SU-DHL-6 (cell line): Measurements from ENCODE around the gene GOLGA3.
"Not testable (repeated sequence)": the region's sequence is repeated elsewhere in the genome, so short reads cannot be mapped to it uniquely, and the experiment has no call there.

Source experiments
- H2AFZ ChIP-seq: fragments of 200-600 bp; sonication (generic); 2 replicates; pipeline ENCODE4 v1.6.1; 2014; ENCODE audit warnings: low read depth, mild to moderate bottlenecking, moderate library complexity, mixed read lengths, antibody characterized with exemption, low read length; ENCODE audit not compliant: severe bottlenecking
- H3F3A ChIP-seq: fragments of 200-600 bp; shearing (Covaris generic); 2 replicates; pipeline ENCODE4 v1.6.0; 2016; ENCODE audit warnings: antibody characterized with exemption, mild to moderate bottlenecking; ENCODE audit not compliant: insufficient read depth
- H3K27ac ChIP-seq: fragments of 200-600 bp; sonication (generic); 2 replicates; pipeline ENCODE4 v1.5.1; 2016; ENCODE audit warnings: low read depth, mild to moderate bottlenecking, low read length, moderate library complexity, mixed read lengths
- H3K27me3 ChIP-seq: fragments of 200-600 bp; sonication (generic), shearing (Covaris generic); 2 replicates; pipeline ENCODE4 v1.6.0; 2014; ENCODE audit warnings: mild to moderate bottlenecking, low read length
- H3K36me3 ChIP-seq: fragments of 200-600 bp; sonication (generic); 2 replicates; pipeline ENCODE4 v1.6.1; 2014; ENCODE audit warnings: mild to moderate bottlenecking, low read length, mixed read lengths
- H3K4me2 ChIP-seq: fragments of 300-600, 200-600 bp; shearing (Covaris generic), sonication (generic); 2 replicates; pipeline ENCODE4 v1.6.0; 2014; ENCODE audit warnings: low read length, low read depth, mild to moderate bottlenecking; ENCODE audit not compliant: poor library complexity, severe bottlenecking
- H3K4me3 ChIP-seq: fragments of 200-600 bp; sonication (generic); 2 replicates; pipeline ENCODE4 v1.5.1; 2014; ENCODE audit warnings: antibody characterized with exemption, low read length, mild to moderate bottlenecking, mixed read lengths; ENCODE audit not compliant: insufficient read depth, poor library complexity, severe bottlenecking
- H3K79me2 ChIP-seq: fragments of 200-600 bp; sonication (generic); 2 replicates; pipeline ENCODE4 v1.6.1; 2014; ENCODE audit warnings: mild to moderate bottlenecking, low read length, moderate library complexity; ENCODE audit not compliant: insufficient read depth
- H3K9ac ChIP-seq: fragments of 200-600 bp; sonication (generic); 2 replicates; pipeline ENCODE4 v1.7.0; 2014; ENCODE audit warnings: mild to moderate bottlenecking, low read length
- H3K9me2 ChIP-seq: fragments of 200-600 bp; sonication (generic); replicated peaks from 2 replicates; pipeline ENCODE4 v1.6.1; 2014; ENCODE audit warnings: low read length; ENCODE audit not compliant: insufficient read depth
- H3K9me3 ChIP-seq: fragments of 200-600 bp; sonication (generic); 2 replicates; pipeline ENCODE4 v1.6.1; 2014; ENCODE audit warnings: low read length, mixed read lengths; ENCODE audit not compliant: insufficient read depth
- H4K20me1 ChIP-seq: fragments of 200-600 bp; sonication (generic); 2 replicates; pipeline ENCODE4 v1.6.1; 2014; ENCODE audit warnings: low read depth, mild to moderate bottlenecking, antibody characterized with exemption, low read length, moderate library complexity, mixed read lengths
- EZH2phosphoT487 ChIP-seq: fragments of 200-600 bp; sonication (generic), shearing (Covaris generic); conservative IDR thresholded peaks from 2 replicates; pipeline ENCODE4 v1.6.1; 2018; ENCODE audit warnings: mild to moderate bottlenecking, antibody characterized with exemption, low read length, moderate library complexity, mixed read lengths
- TF ChIP-seq, protein P1 (sequence below): fragments of 200-600 bp; sonication (generic); IDR thresholded peaks from one replicate; pipeline ENCODE4 v1.5.1; 2017; ENCODE audit warnings: antibody characterized with exemption, mild to moderate bottlenecking, low read length, moderate library complexity; ENCODE audit not compliant: insufficient read depth, poor library complexity, severe bottlenecking

The GOLGA3 gene

DNA sequence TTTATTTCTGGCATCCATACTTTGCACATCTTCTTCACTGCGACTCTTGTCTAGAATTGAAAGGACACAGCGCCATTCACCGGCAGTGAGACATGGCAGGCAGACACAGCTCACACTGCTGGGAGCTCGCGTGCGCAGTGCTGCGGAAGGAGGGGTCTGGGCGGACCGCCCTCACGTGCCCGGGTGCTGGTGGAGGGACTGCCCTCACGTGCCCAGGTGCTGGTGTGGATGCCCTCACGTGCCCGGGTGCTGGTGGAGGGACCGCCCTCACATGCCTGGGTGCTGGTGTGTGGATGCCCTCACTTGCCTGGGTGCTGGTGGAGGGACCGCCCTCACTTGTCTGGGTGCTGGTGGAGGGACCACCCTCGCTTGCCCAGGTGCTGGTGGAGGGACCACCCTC is 27.9 kb upstream of the GOLGA3 start:
- H3F3A ChIP-seq: no peaks in the 10 kb centered on the region
- H3K27me3 ChIP-seq: no peaks in the 10 kb centered on the region
- no peaks in the 10 kb centered on the region for H3K9me3 ChIP-seq
- no peak overlapping the region for H3K4me2 ChIP-seq
- H3K79me2 ChIP-seq: no peaks in the 10 kb centered on the region
- no peaks in the 10 kb centered on the region for H4K20me1 ChIP-seq
- H3K9ac ChIP-seq: no peak overlapping the region
- TF ChIP-seq EZH2phosphoT487: no peak
- TF ChIP-seq, protein P1, sequence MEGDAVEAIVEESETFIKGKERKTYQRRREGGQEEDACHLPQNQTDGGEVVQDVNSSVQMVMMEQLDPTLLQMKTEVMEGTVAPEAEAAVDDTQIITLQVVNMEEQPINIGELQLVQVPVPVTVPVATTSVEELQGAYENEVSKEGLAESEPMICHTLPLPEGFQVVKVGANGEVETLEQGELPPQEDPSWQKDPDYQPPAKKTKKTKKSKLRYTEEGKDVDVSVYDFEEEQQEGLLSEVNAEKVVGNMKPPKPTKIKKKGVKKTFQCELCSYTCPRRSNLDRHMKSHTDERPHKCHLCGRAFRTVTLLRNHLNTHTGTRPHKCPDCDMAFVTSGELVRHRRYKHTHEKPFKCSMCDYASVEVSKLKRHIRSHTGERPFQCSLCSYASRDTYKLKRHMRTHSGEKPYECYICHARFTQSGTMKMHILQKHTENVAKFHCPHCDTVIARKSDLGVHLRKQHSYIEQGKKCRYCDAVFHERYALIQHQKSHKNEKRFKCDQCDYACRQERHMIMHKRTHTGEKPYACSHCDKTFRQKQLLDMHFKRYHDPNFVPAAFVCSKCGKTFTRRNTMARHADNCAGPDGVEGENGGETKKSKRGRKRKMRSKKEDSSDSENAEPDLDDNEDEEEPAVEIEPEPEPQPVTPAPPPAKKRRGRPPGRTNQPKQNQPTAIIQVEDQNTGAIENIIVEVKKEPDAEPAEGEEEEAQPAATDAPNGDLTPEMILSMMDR: no peak
- no peaks in the 10 kb centered on the region for H3K9me2 ChIP-seq
- H3K36me3 ChIP-seq: no peaks in the 10 kb centered on the region
- H3K27ac ChIP-seq: no peak overlapping the region
- no peak overlapping the region for H2AFZ ChIP-seq
- H3K4me3 ChIP-seq: no peak overlapping the region

DNA sequence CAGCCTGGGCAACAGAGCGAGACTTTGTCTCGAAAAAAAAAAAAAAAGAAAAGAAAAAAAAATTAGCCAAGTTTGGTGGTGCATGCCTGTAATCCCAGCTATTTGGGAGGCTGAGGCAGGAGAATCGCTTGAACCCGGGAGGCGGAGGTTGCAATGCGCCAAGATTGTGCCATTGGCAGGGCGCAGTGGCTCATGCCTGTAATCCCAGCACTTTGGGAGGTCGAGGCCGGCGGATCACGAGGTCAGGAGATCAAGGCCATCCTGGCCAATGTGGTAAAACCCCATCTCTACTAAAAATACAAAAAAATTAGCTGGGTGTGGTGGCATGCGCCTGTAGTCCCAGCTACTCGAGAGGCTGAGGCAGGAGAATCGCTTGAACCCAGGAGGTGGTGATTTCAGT is 26.5 kb upstream of the GOLGA3 start:
- not testable (repeated sequence) for H3K9me2 ChIP-seq, H3K4me3 ChIP-seq, H3K79me2 ChIP-seq, H3K9ac ChIP-seq, H3K27ac ChIP-seq, H2AFZ ChIP-seq, H3F3A ChIP-seq, H3K9me3 ChIP-seq, H3K36me3 ChIP-seq, H3K4me2 ChIP-seq, H4K20me1 ChIP-seq, H3K27me3 ChIP-seq

DNA sequence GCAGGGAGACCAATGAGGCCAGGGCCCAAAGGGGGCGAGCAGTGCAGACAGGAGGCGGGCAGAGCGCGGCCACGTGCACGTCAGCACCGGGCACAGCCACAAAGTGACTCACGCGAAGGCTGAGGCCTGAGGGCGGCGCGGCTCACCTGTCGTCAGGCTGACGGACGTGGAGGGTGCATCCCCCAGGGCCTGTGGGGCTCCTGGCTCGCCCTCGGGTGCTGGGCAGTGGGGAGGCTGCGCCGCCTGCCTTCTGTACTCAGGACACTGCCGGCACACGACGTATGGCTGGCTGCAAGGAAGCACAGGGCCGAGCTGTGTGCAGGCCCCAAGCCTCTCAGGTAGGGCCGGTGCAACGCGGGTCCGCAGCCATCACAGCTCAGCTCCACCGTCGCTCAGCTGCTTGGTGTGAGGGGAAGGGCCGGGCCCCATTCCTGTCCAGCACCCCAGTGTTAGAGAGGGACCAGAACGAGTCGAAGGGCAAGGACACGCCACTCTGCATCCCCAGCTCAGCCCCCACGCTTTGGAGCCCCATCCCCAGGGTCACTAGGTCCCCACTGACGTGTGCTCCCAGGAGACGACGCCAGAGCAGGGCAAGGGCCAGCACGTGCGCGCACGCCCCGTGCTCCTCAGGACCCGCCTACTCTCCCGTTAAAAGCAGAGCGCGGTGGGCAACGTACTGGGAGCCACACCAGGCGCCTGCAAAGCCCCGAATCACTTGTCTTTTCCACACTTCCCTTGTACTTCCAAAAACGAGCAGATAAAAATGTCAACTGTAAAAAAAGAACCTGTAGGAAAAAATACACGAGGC is 24.8 kb upstream of the GOLGA3 start:
- H3K9me2 ChIP-seq: no peaks in the 10 kb centered on the region
- H3F3A ChIP-seq: no peaks in the 10 kb centered on the region
- H3K27me3 ChIP-seq: no peaks in the 10 kb centered on the region
- H3K4me2 ChIP-seq: no peak overlapping the region
- H3K36me3 ChIP-seq: no peaks in the 10 kb centered on the region
- H3K27ac ChIP-seq: no peak overlapping the region
- no peak for TF ChIP-seq EZH2phosphoT487
- TF ChIP-seq, protein P1: no peak
- no peaks in the 10 kb centered on the region for H3K79me2 ChIP-seq
- H4K20me1 ChIP-seq: no peaks in the 10 kb centered on the region
- no peak overlapping the region for H3K9ac ChIP-seq
- no peaks in the 10 kb centered on the region for H3K9me3 ChIP-seq
- H3K4me3 ChIP-seq: no peak overlapping the region
- H2AFZ ChIP-seq: no peak overlapping the region

DNA sequence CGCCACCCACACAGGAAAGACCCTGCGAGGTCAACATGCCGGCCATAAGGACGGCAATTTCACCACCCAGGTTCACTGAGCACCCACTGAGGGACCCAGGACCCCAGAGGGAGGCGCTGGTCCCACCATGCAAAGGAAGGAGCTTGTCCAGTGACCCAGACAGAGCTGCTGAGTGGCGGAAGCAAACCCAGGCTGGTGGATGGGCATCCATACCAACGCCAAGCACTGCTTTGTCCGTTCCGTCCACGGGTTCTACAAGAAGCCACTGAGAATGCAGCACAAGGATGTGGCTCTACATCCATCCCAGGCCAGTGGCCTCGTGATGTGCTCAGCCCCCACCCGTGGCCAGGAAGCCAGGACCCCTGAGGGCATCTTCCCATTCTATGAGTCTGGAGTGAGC is 23.8 kb upstream of the GOLGA3 start:
- Histone ChIP-seq H3K9me3 (no peaks in the 10 kb centered on the region), H3K27me3 (no peaks in the 10 kb centered on the region), H2AFZ (no peak overlapping the region), H3F3A (no peaks in the 10 kb centered on the region), H3K79me2 (no peaks in the 10 kb centered on the region), H3K4me3 (no peak overlapping the region), H4K20me1 (no peaks in the 10 kb centered on the region), H3K9me2 (no peaks in the 10 kb centered on the region), H3K27ac (no peak overlapping the region), H3K9ac (no peak overlapping the region), H3K36me3 (no peaks in the 10 kb centered on the region), H3K4me2 (no peak overlapping the region)
- no peak for TF ChIP-seq EZH2phosphoT487
- TF ChIP-seq, protein P1: no peak
